Ascending aorta (tissue), 2 donors: ENCODE measurements around the gene CTSW. TPM values are rescaled to one million over a fixed set of nuclear protein-coding genes. Genes with fewer than 3 reads are reported as not detected.

Experiments
- DNase-seq, 2 donors: peaks; one replicate each; pipeline ENCODE4 v3.0.0-alpha.2; 2019; ENCODE audit warnings: low spot score in 2 of 2
- H3K27ac ChIP-seq, 2 donors: fragments of 200-600 bp; sonication (generic); one replicate each; pipeline ENCODE4 v1.5.1; 2016 to 2017; ENCODE audit warnings: mild to moderate bottlenecking in 1 of 2
- H3K27me3 ChIP-seq: fragments of 200-600 bp; sonication (generic); one replicate; pipeline ENCODE4 v1.5.1; 2017
- H3K36me3 ChIP-seq, 2 donors: fragments of 200-600 bp; sonication (generic); one replicate each; pipeline ENCODE4 v1.5.1; 2016
- H3K4me1 ChIP-seq, 2 donors: fragments of 200-600 bp; sonication (generic); one replicate each; pipeline ENCODE4 v1.5.1; 2016 to 2017; ENCODE audit warnings: mild to moderate bottlenecking in 1 of 2
- H3K4me3 ChIP-seq, 2 donors: fragments of 200-600 bp; sonication (generic); one replicate each; pipeline ENCODE4 v1.5.1; 2016 to 2017; ENCODE audit warnings: mild to moderate bottlenecking in 1 of 2
- H3K9me3 ChIP-seq, 2 donors: fragments of 200-600 bp; sonication (generic); one replicate each; pipeline ENCODE4 v1.5.1; 2016
- CTCF ChIP-seq, 3 experiments: fragments of 200-600 bp in 2 of 3; fragments of 450-650 bp in 1 of 3; sonication (generic) in 2 of 3; IDR thresholded peaks; one replicate each; pipeline ENCODE4 v1.5.1; 2016 to 2019; ENCODE audit warnings: antibody characterized with exemption in 3 of 3, mild to moderate bottlenecking in 1 of 3, moderate library complexity in 1 of 3
- intact Hi-C: fragments of 100-400 bp; cut with DNase I; formaldehyde crosslinking; loops from one replicate; pipeline ENCODE4 v1.15.1; 2023
- total RNA-seq: library from RNA; depleted of rRNA; stranded (reverse); fragments of >200 nt; gene quantifications from one replicate; pipeline ENCODE4 v1.1.0, GENCODE V29; 2016

CTSW gene
- total RNA-seq, 1 donor from 2014 or later: not detected

- peaks cover 50 to 55% of the 10 kb centered on the region in 2 donors for H3K36me3 ChIP-seq
- no peak for DNase-seq
- no peaks in the 10 kb centered on the region for H3K9me3 ChIP-seq
- H3K4me3 ChIP-seq: no peak overlapping the region
- no peak overlapping the region for H3K27ac ChIP-seq
- no peaks in the 10 kb centered on the region for H3K27me3 ChIP-seq
- peaks cover 7 to 16% of the 10 kb centered on the region in 2 donors for H3K4me1 ChIP-seq
- intact Hi-C loops: loop anchor here (10.0 kb wide), 1 partner anchor 411 kb away; the partner anchor contains the start of gene RAB1B
- no peak for TF ChIP-seq CTCF (IDR thresholded peaks at IDR 0.05)
Measured at GRCh38 chr11:65853246-65853979, 26.2 kb upstream of the CTSW start.

GRCh38 chr11:65854161-65854592, 25.5 kb upstream of the CTSW start:
- peaks cover 50 to 55% of the 10 kb centered on the region in 2 donors for H3K36me3 ChIP-seq
- no peak overlapping the region for H3K27ac ChIP-seq
- no peaks in the 10 kb centered on the region for H3K9me3 ChIP-seq
- TF ChIP-seq CTCF (IDR thresholded peaks at IDR 0.05): no peak
- intact Hi-C loops: loop anchor here (10.0 kb wide), 1 partner anchor 411 kb away; the partner anchor contains the start of gene RAB1B
- no peaks in the 10 kb centered on the region for H3K27me3 ChIP-seq
- H3K4me3 ChIP-seq: no peak overlapping the region
- DNase-seq: no peak
- peaks cover 7 to 16% of the 10 kb centered on the region in 2 donors for H3K4me1 ChIP-seq

GRCh38 chr11:65854852-65855837, 24.5 kb upstream of the CTSW start:
- Histone ChIP-seq H3K4me3 (no peak overlapping the region), H3K27ac (no peak overlapping the region), H3K27me3 (no peaks in the 10 kb centered on the region), H3K4me1 (peaks cover 7 to 16% of the 10 kb centered on the region in 2 donors), H3K9me3 (no peaks in the 10 kb centered on the region), H3K36me3 (peaks cover 50 to 55% of the 10 kb centered on the region in 2 donors)
- intact Hi-C loops: loop anchor here (5.0 to 10.0 kb wide), 2 partner anchors 410 to 438 kb away; partner anchors contain the start of gene RAB1B
- TF ChIP-seq CTCF (IDR thresholded peaks at IDR 0.05): no peak
- DNase-seq: no peak

GRCh38 chr11:65855927-65856363, 23.7 kb upstream of the CTSW start:
- no peak for TF ChIP-seq CTCF (IDR thresholded peaks at IDR 0.05)
- Histone ChIP-seq H3K4me3 (peak overlapping the region; percentile 84 to 99), H3K9me3 (no peaks in the 10 kb centered on the region), H3K36me3 (peaks cover 47 to 53% of the 10 kb centered on the region in 2 donors), H3K27ac (no peak overlapping the region), H3K27me3 (no peaks in the 10 kb centered on the region), H3K4me1 (peaks cover 7 to 16% of the 10 kb centered on the region in 2 donors)
- intact Hi-C loops: loop anchor here (5.0 to 10.0 kb wide), 2 partner anchors 409 to 439 kb away; partner anchors contain the start of gene RAB1B
- no peak for DNase-seq
